Gastrocnemius medialis (tissue), 4 donors: ENCODE measurements around the gene PPP2R2B. TPM values are rescaled to one million over a fixed set of nuclear protein-coding genes. Genes with fewer than 3 reads are reported as not detected.

ENCODE experiments used
- ATAC-seq, 2 donors: fragments of 150-250 bp; one replicate each; pipeline ENCODE4 v1.9.1; 2016
- DNase-seq, 2 donors: peaks; one replicate each; pipeline ENCODE4 v3.0.0-alpha.2; 2019
- H3K27ac ChIP-seq, 4 donors: fragments of 200-600 bp; sonication (generic); 1 replicate in 1 of 4; 2 replicates in 3 of 4; pipeline ENCODE4 v1.5.1; 2016 to 2018; ENCODE audit warnings: mild to moderate bottlenecking in 2 of 4, moderate library complexity in 1 of 4
- H3K27me3 ChIP-seq, 3 donors: fragments of 200-600 bp; sonication (generic) in 2 of 3; 1 replicate in 1 of 3; 2 replicates in 2 of 3; pipeline versions ENCODE4 v1.5.1 to v1.6.0; 2016 to 2019; ENCODE audit warnings: mild to moderate bottlenecking in 1 of 3, moderate library complexity in 1 of 3
- H3K36me3 ChIP-seq, 2 donors: fragments of 200-600 bp; sonication (generic) in 1 of 2; one replicate each; pipeline ENCODE4 v1.5.1; 2017 to 2018
- H3K4me1 ChIP-seq, 2 donors: fragments of 200-600 bp; sonication (generic) in 1 of 2; one replicate each; pipeline ENCODE4 v1.5.1; 2016 to 2017; ENCODE audit warnings: mild to moderate bottlenecking in 2 of 2
- H3K4me3 ChIP-seq, 4 donors: fragments of 200-600 bp; sonication (generic) in 3 of 4; 1 replicate in 1 of 4; 2 replicates in 3 of 4; pipeline ENCODE4 v1.5.1; 2016 to 2019; ENCODE audit warnings: mild to moderate bottlenecking in 2 of 4
- H3K9me3 ChIP-seq, 3 donors: fragments of 200-600 bp; sonication (generic) in 2 of 3; 1 replicate in 1 of 3; 2 replicates in 2 of 3; pipeline ENCODE4 v1.5.1; 2016 to 2019
- CTCF ChIP-seq, 5 experiments: fragments of 450-650 bp in 3 of 5; fragments of 200-600 bp in 2 of 5; sonication (generic) in 2 of 5; IDR thresholded peaks in 4 of 5; conservative IDR thresholded peaks in 1 of 5; 1 replicate in 4 of 5; 2 replicates in 1 of 5; pipeline ENCODE4 v1.5.1; 2016 to 2019; ENCODE audit warnings: antibody characterized with exemption in 5 of 5, mild to moderate bottlenecking in 3 of 5, moderate library complexity in 3 of 5
- POLR2A ChIP-seq, 2 donors: fragments of 450-650 bp; IDR thresholded peaks; one replicate each; pipeline ENCODE4 v1.6.1; 2017; ENCODE audit warnings: antibody characterized with exemption in 2 of 2, mild to moderate bottlenecking in 2 of 2, moderate library complexity in 2 of 2
- in situ Hi-C, 4 donors: fragments of 200-750 bp; cut with MboI; loops; one replicate each; pipeline versions ENCODE4 v1.15.0 to v1.8.0; 2017; ENCODE audit warnings: low sequenced_read_pairs in 4 of 4
- intact Hi-C: fragments of 100-400 bp; cut with DNase I; formaldehyde crosslinking; loops from one replicate; pipeline ENCODE4 v1.15.1; 2023; ENCODE audit warnings: low total_unique reads
- total RNA-seq, 4 donors: library from RNA; depleted of rRNA; stranded (reverse); fragments of >200 nt; gene quantifications; one replicate each; pipeline versions ENCODE4 v1.1.0 to v1.2.3, GENCODE V29; 2016

Gene PPP2R2B
- total RNA-seq, 4 donors from 2014 or later: 0.04 to 0.76 (median 0.19) TPM; not detected in 1

GRCh38 chr5:146794326-146795029 lies 84.1 kb downstream of the PPP2R2B start:
- Histone ChIP-seq H3K27me3 (no peaks in the 10 kb centered on the region), H3K9me3 (no peaks in the 10 kb centered on the region), H3K4me3 (no peak overlapping the region), H3K36me3 (no peaks in the 10 kb centered on the region), H3K27ac (no peak overlapping the region), H3K4me1 (no peaks in the 10 kb centered on the region)
- intact Hi-C loops (no loop called here), in situ Hi-C loops (no loop called here)
- ATAC-seq (no peak), DNase-seq (no peak)
- TF ChIP-seq CTCF (IDR thresholded peaks at IDR 0.05 in 4 of 5, conservative IDR thresholded peaks at IDR 0.05 in 1 of 5) (no peak), POLR2A (IDR thresholded peaks at IDR 0.05) (no peak)

- no peak for DNase-seq
- H3K4me3 ChIP-seq: no peak overlapping the region
- H3K9me3 ChIP-seq: no peaks in the 10 kb centered on the region
- TF ChIP-seq POLR2A (IDR thresholded peaks at IDR 0.05): no peak
- no peak for TF ChIP-seq CTCF (IDR thresholded peaks at IDR 0.05 in 4 of 5, conservative IDR thresholded peaks at IDR 0.05 in 1 of 5)
- no peaks in the 10 kb centered on the region for H3K36me3 ChIP-seq
- H3K4me1 ChIP-seq: no peaks in the 10 kb centered on the region
- ATAC-seq: no peak
- no peaks in the 10 kb centered on the region for H3K27me3 ChIP-seq
- intact Hi-C loops: no loop called here
- no peak overlapping the region for H3K27ac ChIP-seq
- in situ Hi-C loops: no loop called here
Measured at GRCh38 chr5:146793709-146794108, 84.8 kb downstream of the PPP2R2B start.

- intact Hi-C loops: no loop called here
- Histone ChIP-seq H3K9me3 (no peaks in the 10 kb centered on the region), H3K27ac (no peak overlapping the region), H3K4me3 (no peak overlapping the region), H3K27me3 (no peaks in the 10 kb centered on the region), H3K4me1 (no peaks in the 10 kb centered on the region), H3K36me3 (no peaks in the 10 kb centered on the region)
- no peak for TF ChIP-seq POLR2A (IDR thresholded peaks at IDR 0.05)
- no peak for TF ChIP-seq CTCF (IDR thresholded peaks at IDR 0.05 in 4 of 5, conservative IDR thresholded peaks at IDR 0.05 in 1 of 5)
- ATAC-seq (no peak), DNase-seq (no peak)
- in situ Hi-C loops: no loop called here
Measured at GRCh38 chr5:146791471-146791870, 87.1 kb downstream of the PPP2R2B start.

GRCh38 chr5:146789712-146790653 lies 88.6 kb downstream of the PPP2R2B start:
- TF ChIP-seq CTCF (IDR thresholded peaks at IDR 0.05 in 4 of 5, conservative IDR thresholded peaks at IDR 0.05 in 1 of 5): no peak
- TF ChIP-seq POLR2A (IDR thresholded peaks at IDR 0.05): no peak
- no peaks in the 10 kb centered on the region for H3K4me1 ChIP-seq
- no peaks in the 10 kb centered on the region for H3K36me3 ChIP-seq
- in situ Hi-C loops: no loop called here
- intact Hi-C loops: no loop called here
- H3K27ac ChIP-seq: no peak overlapping the region
- no peak overlapping the region for H3K4me3 ChIP-seq
- no peaks in the 10 kb centered on the region for H3K9me3 ChIP-seq
- ATAC-seq (no peak), DNase-seq (no peak)
- no peaks in the 10 kb centered on the region for H3K27me3 ChIP-seq
